ENCODE data around the gene CLEC2L. TPM values are rescaled to one million over a fixed set of nuclear protein-coding genes. Genes with fewer than 3 reads are reported as not detected.

Gene CLEC2L
- total RNA-seq, 1 experiment from 2014 or later = not detected

DNA sequence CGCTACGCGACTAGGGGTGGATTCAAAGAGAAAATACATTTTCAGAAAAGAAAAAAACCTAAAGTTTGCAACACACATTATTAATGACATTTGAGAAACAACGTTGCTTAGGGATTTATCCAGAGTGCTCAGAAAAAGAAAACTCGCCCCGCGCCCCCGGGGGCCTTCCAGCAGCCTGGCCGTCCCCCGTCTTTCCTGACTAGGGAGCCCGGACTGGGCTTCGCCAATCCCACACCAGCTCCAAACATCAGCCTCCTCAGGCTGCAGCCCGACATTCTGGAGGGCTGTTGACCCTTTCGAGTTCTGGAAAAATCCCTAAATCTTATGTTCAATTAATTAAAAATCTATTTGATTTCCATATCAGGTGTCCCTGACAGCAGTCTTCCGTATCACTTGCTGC is 48.6 kb downstream of the CLEC2L start:
- Histone ChIP-seq H3K9me3 (replicated peaks) (no peaks in the 10 kb centered on the region), H3K4me3 (no peak overlapping the region), H3K36me3 (no peaks in the 10 kb centered on the region)

DNA sequence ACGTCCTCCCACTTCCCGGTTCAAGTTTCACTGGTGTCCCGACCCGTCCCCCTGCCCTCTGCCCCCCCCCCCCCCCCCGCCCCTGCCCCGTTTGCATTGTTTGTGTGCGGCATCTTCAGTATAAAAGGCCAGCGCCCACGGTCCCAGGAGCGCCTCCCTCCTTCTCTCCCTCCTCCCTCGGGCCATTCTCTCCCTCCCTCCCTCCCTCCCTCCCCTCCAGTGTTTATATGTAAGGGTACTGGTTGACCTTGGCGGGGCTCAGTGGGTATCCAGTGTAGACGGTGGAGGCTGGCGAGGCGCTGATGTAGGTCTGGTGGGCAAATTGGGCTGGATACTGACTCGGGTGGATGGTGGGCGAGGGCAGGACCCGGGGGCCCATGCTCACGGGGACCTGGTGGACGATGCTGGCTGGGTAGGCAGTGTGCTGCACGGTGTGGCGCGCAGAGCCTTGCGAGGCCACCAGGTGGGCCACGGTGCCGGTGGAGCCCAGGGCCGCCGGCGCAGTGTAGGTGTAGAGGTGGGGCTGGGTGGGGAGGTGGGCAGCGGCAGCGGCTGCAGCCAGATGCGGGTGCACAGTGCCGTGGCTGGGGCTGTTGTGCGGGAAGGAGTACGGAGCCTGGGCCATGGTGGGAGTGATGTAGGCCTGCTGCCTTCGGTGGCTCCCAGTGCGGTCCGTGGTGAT is 49.4 kb downstream of the CLEC2L start:
- Histone ChIP-seq H3K27ac (no peak overlapping the region), H3K36me3 (no peaks in the 10 kb centered on the region), H3K9me3 (replicated peaks) (no peaks in the 10 kb centered on the region), H3K4me1 (no peaks in the 10 kb centered on the region), H3K27me3 (no peaks in the 10 kb centered on the region), H3K4me3 (no peak overlapping the region)
- no peak for DNase-seq

More for the DNA sequence above, 48.6 kb downstream of the CLEC2L start:
- Histone ChIP-seq H3K27ac (no peak overlapping the region), H3K4me1 (no peaks in the 10 kb centered on the region), H3K27me3 (no peaks in the 10 kb centered on the region)
- DNase-seq = no peak

DNA sequence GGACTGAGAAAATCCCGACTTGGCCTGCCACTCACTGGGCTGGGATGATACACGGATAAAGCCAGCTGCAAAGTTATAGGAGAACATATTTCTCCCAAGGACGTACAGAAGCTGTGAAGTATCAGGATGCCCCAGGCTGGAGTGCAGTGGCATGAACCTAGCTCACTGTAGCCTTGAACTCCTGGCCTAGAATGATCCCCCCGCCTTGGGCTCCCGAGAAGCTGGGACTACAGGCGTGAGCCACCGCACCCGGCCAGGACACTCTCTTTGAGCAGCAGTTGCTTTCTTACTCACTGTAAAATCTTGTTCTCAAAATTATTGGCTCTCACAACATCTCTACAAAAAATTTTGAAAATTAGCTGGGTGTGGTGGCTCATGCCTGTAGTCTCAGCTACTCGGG is 50.4 kb downstream of the CLEC2L start:
- no peak overlapping the region for H3K27ac ChIP-seq
- no peak for DNase-seq
- no peaks in the 10 kb centered on the region for H3K4me1 ChIP-seq
- H3K27me3 ChIP-seq = no peaks in the 10 kb centered on the region
- H3K4me3 ChIP-seq = no peak overlapping the region
- H3K9me3 ChIP-seq (replicated peaks) = no peaks in the 10 kb centered on the region
- no peaks in the 10 kb centered on the region for H3K36me3 ChIP-seq

DNA sequence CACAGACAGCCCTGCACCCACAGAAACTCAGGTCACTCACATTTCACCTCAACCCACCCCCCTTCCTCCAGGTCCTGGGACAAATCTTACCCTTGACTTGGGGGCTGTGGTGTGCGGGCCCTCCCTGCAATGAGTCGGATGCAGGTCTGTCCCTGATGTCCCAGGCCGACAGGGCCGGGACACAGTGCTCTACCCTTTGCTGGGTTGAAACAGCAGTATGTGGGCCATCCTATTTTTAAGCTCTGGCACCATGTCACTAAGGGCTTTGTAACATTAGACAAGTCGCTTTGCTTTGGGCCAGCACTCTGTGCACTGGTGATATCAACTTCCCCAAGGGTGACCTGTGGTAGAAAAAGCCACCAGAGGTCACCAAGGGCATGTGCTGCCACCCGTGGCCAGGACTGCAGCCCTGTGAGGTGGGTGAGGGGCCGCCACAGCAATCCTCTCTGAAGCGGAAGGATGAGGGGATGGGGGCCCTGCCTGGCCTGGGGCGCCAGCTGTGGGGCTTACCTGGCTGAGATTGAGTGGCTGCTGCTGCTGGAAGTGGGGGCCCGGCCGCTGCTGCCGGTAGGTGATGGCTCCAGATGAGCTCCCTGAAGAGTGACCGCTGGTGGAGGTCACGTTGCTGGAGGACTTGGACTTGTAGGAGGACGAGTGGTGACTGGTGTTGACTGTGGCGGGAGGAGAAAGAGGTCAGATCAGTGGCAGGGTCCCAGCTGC is 51.3 kb downstream of the CLEC2L start:
- H3K4me1 ChIP-seq = no peaks in the 10 kb centered on the region
- no peak overlapping the region for H3K27ac ChIP-seq
- H3K27me3 ChIP-seq = no peaks in the 10 kb centered on the region
- H3K9me3 ChIP-seq (replicated peaks) = no peaks in the 10 kb centered on the region
- no peak overlapping the region for H3K4me3 ChIP-seq
- no peaks in the 10 kb centered on the region for H3K36me3 ChIP-seq
- DNase-seq = no peak

DNA sequence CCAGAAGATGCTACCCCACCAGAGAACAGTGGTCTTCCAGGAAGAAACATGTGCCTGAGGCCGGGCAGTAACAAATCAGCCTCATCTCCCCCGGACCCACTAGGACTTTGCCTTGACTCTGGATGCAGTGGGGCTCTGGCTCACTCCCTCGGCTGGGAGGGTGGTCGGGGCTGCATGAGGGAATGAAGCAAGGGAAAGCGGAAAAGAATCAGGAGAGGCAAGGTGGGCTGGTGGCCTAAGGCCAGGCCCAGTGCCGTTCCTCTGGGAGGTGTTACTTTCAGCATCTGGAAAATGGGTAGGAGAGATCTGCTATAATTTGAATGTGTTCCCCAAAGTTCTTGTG is 51.8 kb downstream of the CLEC2L start:
- Histone ChIP-seq H3K4me1 (no peaks in the 10 kb centered on the region), H3K4me3 (no peak overlapping the region), H3K9me3 (replicated peaks) (no peaks in the 10 kb centered on the region), H3K27me3 (no peaks in the 10 kb centered on the region), H3K36me3 (no peaks in the 10 kb centered on the region), H3K27ac (no peak overlapping the region)
- DNase-seq = no peak

DNA sequence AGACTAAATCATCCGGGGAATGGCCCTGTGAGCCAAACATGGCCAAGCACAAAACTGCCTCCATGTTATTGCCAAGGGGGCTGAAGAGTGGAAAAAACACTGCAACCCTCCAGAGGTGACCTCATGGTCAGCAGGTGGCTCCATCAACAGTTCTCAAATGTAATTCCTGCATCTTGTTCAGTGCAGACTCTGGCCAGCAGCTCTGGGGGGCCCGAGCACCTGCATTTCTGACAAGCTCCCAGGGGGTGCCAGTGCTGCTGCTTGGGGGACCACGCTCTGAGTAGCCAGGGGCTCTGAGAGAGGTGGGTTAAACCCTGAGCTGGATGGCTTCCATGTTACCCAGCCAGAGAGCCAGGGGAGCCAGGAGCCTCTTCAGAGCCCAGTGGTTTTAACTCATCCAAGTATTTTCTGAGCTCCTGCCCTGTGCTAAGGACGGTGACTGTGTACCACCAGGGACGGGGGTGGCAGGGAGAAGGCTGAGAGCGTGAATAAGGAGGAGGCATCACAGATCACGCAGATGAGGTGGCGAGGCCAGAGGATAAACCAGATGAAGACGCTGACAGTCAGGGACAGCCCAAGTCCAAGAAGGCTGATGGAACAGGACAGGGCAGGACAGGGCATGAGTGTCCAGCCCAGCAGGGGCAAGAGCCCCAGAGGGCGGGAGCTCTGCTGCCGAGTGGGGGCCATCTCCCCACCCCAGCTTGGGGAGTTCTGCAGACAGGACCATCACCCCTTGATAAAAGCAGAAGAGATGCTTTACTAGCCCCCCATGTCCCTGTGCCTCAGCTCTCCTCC is 52.9 kb downstream of the CLEC2L start:
- no peak overlapping the region for H3K4me3 ChIP-seq
- peaks cover 2% of the 10 kb centered on the region; the same call in 1 of the 2 replicates for H3K36me3 ChIP-seq
- H3K9me3 ChIP-seq (replicated peaks) = no peaks in the 10 kb centered on the region
- no peak for DNase-seq
- H3K4me1 ChIP-seq = no peaks in the 10 kb centered on the region
- no peak overlapping the region for H3K27ac ChIP-seq
- H3K27me3 ChIP-seq = no peaks in the 10 kb centered on the region

DNA sequence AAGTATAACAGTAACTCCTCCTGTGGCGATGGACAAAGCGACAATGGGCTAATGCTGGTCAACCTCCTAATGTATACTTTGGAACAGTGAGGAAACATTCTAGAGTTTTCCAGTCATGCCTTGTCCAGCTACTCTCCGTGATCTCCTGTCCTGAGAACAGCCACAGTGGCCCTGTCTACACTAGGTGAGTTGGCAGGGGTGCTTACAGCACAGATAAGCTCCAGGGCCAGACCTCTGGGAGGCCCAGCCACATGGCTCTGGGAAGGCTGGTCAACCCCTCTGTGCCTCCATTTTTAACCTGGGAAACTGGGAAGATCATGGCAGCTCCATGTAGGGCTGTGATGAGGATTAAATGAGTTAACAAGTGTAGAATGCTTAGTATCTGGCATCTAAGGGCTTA is 57.0 kb downstream of the CLEC2L start:
- H3K4me3 ChIP-seq = no peak overlapping the region
- H3K36me3 ChIP-seq = peaks cover 9% of the 10 kb centered on the region
- no peak overlapping the region for H3K27ac ChIP-seq
- no peaks in the 10 kb centered on the region for H3K9me3 ChIP-seq (replicated peaks)
- DNase-seq = no peak
- H3K27me3 ChIP-seq = no peaks in the 10 kb centered on the region
- no peaks in the 10 kb centered on the region for H3K4me1 ChIP-seq

DNA sequence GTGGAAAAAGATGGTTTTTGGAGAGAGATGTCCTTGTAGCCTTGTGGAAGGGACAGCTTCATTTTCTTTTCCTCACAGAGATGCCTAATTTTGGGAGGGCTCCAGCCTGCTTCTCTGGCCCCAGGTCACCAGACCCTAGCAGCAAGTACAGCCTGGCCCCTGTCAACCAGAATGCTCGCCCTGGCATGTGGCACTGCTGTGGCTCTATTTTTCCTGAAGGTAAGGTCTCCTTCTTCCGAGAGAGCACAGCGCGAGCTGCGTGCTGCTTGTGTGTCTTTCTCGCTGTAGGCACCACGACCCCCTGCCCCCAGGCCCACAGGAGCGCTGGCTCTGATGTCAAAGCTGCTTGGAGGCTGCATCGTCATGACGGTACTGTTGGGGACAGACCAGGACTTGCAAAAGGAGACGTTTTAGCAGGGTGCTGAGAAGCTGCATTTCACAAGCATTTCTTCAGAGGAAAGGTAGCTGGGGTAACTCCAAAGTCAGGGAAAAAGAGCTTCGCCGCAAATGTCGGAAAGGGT is 58.7 kb downstream of the CLEC2L start:
- Histone ChIP-seq H3K27ac (no peak overlapping the region), H3K36me3 (peaks cover 11% of the 10 kb centered on the region), H3K27me3 (no peaks in the 10 kb centered on the region), H3K4me1 (no peaks in the 10 kb centered on the region), H3K4me3 (no peak overlapping the region), H3K9me3 (replicated peaks) (no peaks in the 10 kb centered on the region)
- DNase-seq = no peak

DNA sequence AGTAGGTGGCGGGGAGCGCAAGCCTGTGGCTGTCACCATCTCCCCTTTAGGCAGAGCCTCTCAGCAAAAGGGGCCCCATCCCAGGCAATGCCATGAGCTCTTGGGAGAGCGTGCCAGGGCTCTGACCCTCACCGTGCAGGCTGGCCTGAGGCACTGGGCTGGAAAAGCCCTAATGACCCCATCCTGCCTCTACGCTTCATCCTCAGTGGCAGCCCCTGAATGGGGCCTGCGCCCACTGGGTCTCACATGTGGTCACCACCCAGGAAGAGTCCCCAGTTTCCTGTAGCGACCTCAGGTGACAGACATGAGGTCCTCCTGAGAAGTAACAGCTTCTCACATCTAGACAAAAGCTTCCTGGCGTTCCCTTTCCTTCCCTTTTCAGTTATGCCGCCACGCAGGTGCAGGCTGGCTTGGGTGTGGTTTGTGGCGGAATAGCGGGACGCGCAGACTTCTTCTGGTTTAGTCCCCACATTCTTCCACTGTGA is 59.2 kb downstream of the CLEC2L start:
- H3K4me1 ChIP-seq = no peaks in the 10 kb centered on the region
- peaks cover 11% of the 10 kb centered on the region for H3K36me3 ChIP-seq
- no peak overlapping the region for H3K4me3 ChIP-seq
- no peaks in the 10 kb centered on the region for H3K9me3 ChIP-seq (replicated peaks)
- no peak overlapping the region for H3K27ac ChIP-seq
- no peaks in the 10 kb centered on the region for H3K27me3 ChIP-seq
- DNase-seq = no peak

DNA sequence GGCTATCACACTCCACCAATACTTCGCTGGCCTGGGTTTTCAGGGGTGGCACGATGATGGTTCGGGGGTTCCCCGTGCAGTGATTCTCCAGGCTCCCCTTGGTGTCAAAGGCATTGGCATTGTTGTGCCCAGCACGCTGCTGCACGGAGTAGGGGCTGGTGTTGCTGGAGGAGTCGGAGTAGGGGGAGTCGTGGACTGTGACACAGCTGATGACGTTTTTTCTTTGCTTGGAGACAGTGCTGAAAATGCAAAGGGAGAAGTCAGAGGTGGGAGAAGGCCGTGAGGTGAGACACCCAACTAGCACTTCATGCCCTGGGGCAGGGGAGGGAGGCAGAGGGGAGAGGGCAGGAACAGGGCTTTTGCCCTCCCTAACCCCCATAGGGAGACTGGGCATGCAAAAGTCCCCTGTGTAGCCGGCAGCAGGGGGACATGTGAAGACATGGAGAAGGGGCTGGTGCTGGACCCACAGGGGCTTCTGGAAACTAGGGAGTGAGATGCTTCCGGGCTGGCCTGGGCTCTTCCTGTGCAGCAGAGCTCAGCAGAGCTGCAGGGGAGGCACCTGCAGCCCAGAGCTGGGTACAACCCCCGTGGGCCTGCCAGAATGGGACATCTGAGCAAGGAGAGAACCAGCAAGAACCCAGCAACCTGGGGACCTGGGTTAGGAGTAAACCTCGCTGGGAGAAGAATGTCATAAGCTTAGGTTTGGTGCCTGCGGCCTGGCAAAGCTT is 60.5 kb downstream of the CLEC2L start:
- H3K36me3 ChIP-seq = peaks cover 13% of the 10 kb centered on the region
- DNase-seq = no peak
- no peak overlapping the region for H3K27ac ChIP-seq

DNA sequence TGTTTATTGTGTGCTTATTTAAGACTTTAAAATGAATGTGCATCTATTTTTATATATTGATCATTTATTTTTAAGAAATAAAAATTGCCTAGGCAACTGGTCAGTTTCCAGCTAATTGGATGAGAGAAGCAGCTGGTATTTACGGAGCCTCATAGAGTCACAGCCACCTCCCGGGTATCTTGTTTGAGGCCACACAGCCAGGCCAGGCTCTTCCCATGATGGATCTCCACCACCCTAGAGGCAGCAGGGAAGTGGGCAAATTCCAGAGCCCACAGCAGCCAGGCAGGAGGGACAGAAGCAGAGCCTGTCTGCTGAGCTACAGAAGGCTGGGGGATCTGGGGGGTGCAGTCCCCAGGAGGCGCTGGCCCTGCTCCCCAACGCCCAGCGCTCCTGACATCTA is 61.6 kb downstream of the CLEC2L start:
- Histone ChIP-seq H3K4me3 (no peak overlapping the region), H3K4me1 (peaks cover 11% of the 10 kb centered on the region)

More for the DNA sequence above, 60.5 kb downstream of the CLEC2L start:
- Histone ChIP-seq H3K4me1 (peaks cover 9% of the 10 kb centered on the region), H3K27me3 (no peaks in the 10 kb centered on the region), H3K9me3 (replicated peaks) (no peaks in the 10 kb centered on the region), H3K4me3 (no peak overlapping the region)

DNA sequence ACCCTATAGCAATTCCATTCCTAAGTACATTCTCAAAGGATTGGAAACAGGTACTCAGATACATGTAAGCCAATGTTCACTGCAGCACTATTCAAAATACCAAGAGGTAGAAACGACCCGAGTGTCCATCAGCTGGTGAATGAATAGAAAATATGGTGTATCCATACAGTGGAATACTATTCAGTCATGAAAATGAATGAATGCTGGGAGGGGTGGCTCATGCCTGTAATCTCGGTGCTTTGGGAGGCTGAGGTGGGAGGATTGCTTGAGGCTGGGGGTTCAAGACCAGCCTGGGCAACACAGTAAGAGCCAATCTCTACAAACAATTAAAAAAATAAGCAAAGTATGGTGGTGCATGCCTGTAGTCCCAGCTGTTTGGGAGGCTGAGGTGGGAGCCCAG is 62.8 kb downstream of the CLEC2L start:
- Histone ChIP-seq H3K9me3 (replicated peaks) (no peaks in the 10 kb centered on the region), H3K4me3 (no peak overlapping the region), H3K4me1 (peaks cover 11% of the 10 kb centered on the region), H3K27me3 (no peaks in the 10 kb centered on the region), H3K27ac (no peak overlapping the region), H3K36me3 (peaks cover 11% of the 10 kb centered on the region)
- DNase-seq = no peak

More for the DNA sequence above, 61.6 kb downstream of the CLEC2L start:
- Histone ChIP-seq H3K27me3 (no peaks in the 10 kb centered on the region), H3K9me3 (replicated peaks) (no peaks in the 10 kb centered on the region), H3K27ac (no peak overlapping the region), H3K36me3 (peaks cover 13% of the 10 kb centered on the region)
- DNase-seq = no peak

DNA sequence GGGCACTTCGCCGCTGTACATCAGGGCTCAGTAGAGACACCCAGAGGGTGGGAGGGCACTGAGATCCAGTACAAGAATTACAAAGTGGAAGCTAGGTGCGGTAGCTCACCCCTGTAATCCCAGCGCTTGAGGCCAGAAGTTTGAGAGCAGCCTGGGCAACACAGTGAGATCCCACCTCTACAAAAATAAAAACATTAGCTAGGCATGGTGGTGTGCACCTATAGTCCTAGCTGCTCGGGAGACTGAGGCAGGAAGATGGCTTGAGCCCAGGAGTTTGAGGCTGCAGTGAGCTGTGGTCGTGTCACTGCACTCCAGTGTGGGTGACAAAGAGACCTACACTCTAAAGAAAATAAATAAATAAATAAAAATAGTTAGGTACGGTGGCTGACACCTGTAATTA is 64.0 kb downstream of the CLEC2L start:
- Histone ChIP-seq H3K36me3 (peaks cover 10% of the 10 kb centered on the region), H3K4me3 (no peak overlapping the region), H3K9me3 (replicated peaks) (no peaks in the 10 kb centered on the region), H3K27me3 (no peaks in the 10 kb centered on the region), H3K4me1 (peaks cover 11% of the 10 kb centered on the region), H3K27ac (no peak overlapping the region)
- no peak for DNase-seq

DNA sequence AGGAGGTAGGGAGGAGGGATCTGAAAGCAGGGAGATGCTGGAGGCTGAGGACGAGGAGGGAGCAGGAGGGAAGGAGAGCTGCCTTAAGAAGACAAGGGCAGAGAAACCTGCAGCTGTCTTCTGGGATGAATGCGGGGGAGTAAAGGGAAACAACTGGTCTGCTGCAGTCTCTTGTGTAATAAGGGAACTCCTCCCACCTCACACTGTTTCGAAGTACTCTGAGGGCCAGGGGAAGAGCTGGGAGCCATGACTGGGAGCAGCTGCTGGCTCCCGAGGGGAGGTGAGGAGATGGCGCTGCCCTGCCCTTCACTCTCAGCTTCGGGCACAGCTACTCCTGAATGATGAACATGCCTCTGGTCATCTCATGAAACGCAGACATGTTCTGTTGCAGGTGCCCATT is 65.1 kb downstream of the CLEC2L start:
- H3K36me3 ChIP-seq = peaks cover 5% of the 10 kb centered on the region
- H3K9me3 ChIP-seq (replicated peaks) = no peaks in the 10 kb centered on the region
- H3K4me1 ChIP-seq = peaks cover 11% of the 10 kb centered on the region
- DNase-seq = peak; percentile 81 to 91
- H3K27me3 ChIP-seq = no peaks in the 10 kb centered on the region
- H3K4me3 ChIP-seq = no peak overlapping the region
- H3K27ac ChIP-seq = peak overlapping the region; percentile 63

Measured in SJCRH30 (cell line).